K562 (cell line): ENCODE results near the gene LBH. TPM values are rescaled to one million over a fixed set of nuclear protein-coding genes. Genes with fewer than 3 reads are reported as not detected.

Source experiments
- GABPB1 ChIP-seq: sonication (generic); formaldehyde crosslinking; IDR thresholded peaks from 2 replicates; pipeline ENCODE4 v1.8.0; 2022; ENCODE audit warnings: mild to moderate bottlenecking, missing genetic modification reagents
- HNRNPLL ChIP-seq: fragments of 200-400 bp; formaldehyde crosslinking; IDR thresholded peaks from 2 replicates; pipeline ENCODE4 v1.6.1; 2017; ENCODE audit warnings: low read length, low read depth, mild to moderate bottlenecking; ENCODE audit not compliant: poor library complexity, severe bottlenecking
- MCM7 ChIP-seq, 2 experiments: fragments of 450-650 bp; IDR thresholded peaks; 2 replicates each; pipeline ENCODE4 v1.6.1; 2016 to 2018
- NONO ChIP-seq, 2 experiments: fragments of 200-400 bp in 1 of 2; fragments of 450-650 bp in 1 of 2; formaldehyde crosslinking in 1 of 2; IDR thresholded peaks; 2 replicates each; pipeline ENCODE4 v1.6.1; 2017; ENCODE audit warnings: low read depth in 2 of 2, mild to moderate bottlenecking in 2 of 2, moderate library complexity in 2 of 2, low read length in 1 of 2
- PCBP2 ChIP-seq: fragments of 200-400 bp; formaldehyde crosslinking; IDR thresholded peaks from 2 replicates; pipeline ENCODE4 v1.6.1; 2018; ENCODE audit warnings: low read length, low read depth, mild to moderate bottlenecking, moderate library complexity; ENCODE audit not compliant: poor library complexity, severe bottlenecking
- PURB ChIP-seq: sonication (generic); formaldehyde crosslinking; IDR thresholded peaks from 2 replicates; pipeline ENCODE4 v1.9.0; 2021; ENCODE audit warnings: low read depth, mild to moderate bottlenecking, missing genetic modification reagents
- RCOR1 ChIP-seq, 2 experiments: IDR thresholded peaks; 2 replicates each; pipeline ENCODE4 v1.6.1; 2012; ENCODE audit warnings: low read depth in 2 of 2, low read length in 2 of 2, borderline replicate concordance in 1 of 2, improper control_type of control experiment in 1 of 2
- SMAD4 ChIP-seq: fragments of 250-450 bp; sonication (Bioruptor Pico); conservative IDR thresholded peaks from 2 replicates; pipeline ENCODE4 v1.8.0; 2021; ENCODE audit warnings: inconsistent platforms, mild to moderate bottlenecking, moderate library complexity
- STAT5B ChIP-seq: fragments of 250-450 bp; sonication (Bioruptor Pico); IDR thresholded peaks from 2 replicates; pipeline ENCODE4 v1.8.0; 2021; ENCODE audit warnings: mild to moderate bottlenecking, inconsistent platforms
- TARDBP ChIP-seq: fragments of 450-650 bp; IDR thresholded peaks from 2 replicates; pipeline ENCODE4 v1.6.1; 2016
- ZNF175 ChIP-seq: fragments of 200-800 bp; sonication (Bioruptor generic); IDR thresholded peaks from 2 replicates; pipeline ENCODE4 v1.6.1; 2016; ENCODE audit warnings: low read depth, mild to moderate bottlenecking, missing genetic modification characterization, missing compliant biosample characterization
- ZNF445 ChIP-seq: fragments of 250-450 bp; sonication (Bioruptor Pico); IDR thresholded peaks from 2 replicates; pipeline ENCODE4 v1.4.0; 2020; ENCODE audit warnings: low read depth, mild to moderate bottlenecking, moderate library complexity
- polyA plus RNA-seq, 8 experiments: library from polyadenylated mRNA; depleted of rRNA in 4 of 8; stranded (reverse) in 5 of 8; unstranded in 3 of 8; fragments of >200 nt; fragmentation: Nextera tagmentation in 2 of 8; fragmentation: Illumina TruSeq in 1 of 8; extraction: Ambion mirVana in 2 of 8; extraction: Trizol in 1 of 8; gene quantifications; 2 replicates each; pipeline versions ENCODE4 v1.2.1 to v1.2.3, GENCODE V29; 2011 to 2014; ENCODE audit warnings: inconsistent platforms in 1 of 8, missing spikeins in 1 of 8
- total RNA-seq, 7 experiments: library from RNA; depleted of rRNA in 6 of 7; stranded (reverse); fragments of >200 nt in 6 of 7; fragmentation: Illumina TruSeq in 2 of 7; extraction: Trizol in 2 of 7; gene quantifications; 2 replicates each; pipeline versions ENCODE4 v1.2.1 to v1.2.3, GENCODE V29; 2011 to 2021; ENCODE audit warnings: low replicate concordance in 1 of 7
- TF ChIP-seq, protein P1 (sequence below): fragments of 250-450 bp; sonication (Bioruptor Pico); IDR thresholded peaks from 2 replicates; pipeline ENCODE4 v1.6.1; 2021; ENCODE audit warnings: mild to moderate bottlenecking
- TF ChIP-seq, protein P2 (sequence below): sonication (generic); formaldehyde crosslinking; IDR thresholded peaks from 2 replicates; pipeline ENCODE4 v1.8.0; 2022; ENCODE audit warnings: mild to moderate bottlenecking, missing genetic modification reagents
- TF ChIP-seq, protein P3 (sequence below): sonication (generic); formaldehyde crosslinking; IDR thresholded peaks from 2 replicates; pipeline ENCODE4 v1.8.1; 2023; ENCODE audit warnings: mild to moderate bottlenecking, missing genetic modification reagents
- TF ChIP-seq, protein P4 (sequence below): fragments of 250-450 bp; sonication (Bioruptor Pico); IDR thresholded peaks from 2 replicates; pipeline ENCODE4 v1.4.0; 2020; ENCODE audit warnings: mild to moderate bottlenecking, moderate library complexity
- TF ChIP-seq, protein P5 (sequence below): fragments of 250-450 bp; sonication (Bioruptor Pico); IDR thresholded peaks from 2 replicates; pipeline ENCODE4 v1.8.0; 2022; ENCODE audit warnings: inconsistent platforms, mild to moderate bottlenecking, moderate library complexity, borderline replicate concordance

The LBH gene
- total and polyA plus RNA-seq, 9 of the 15 experiments (the other 6 are each of a cell fraction or from before 2014, with no cell fraction given): 3.1 to 13.4 (median 7.4) TPM

DNA sequence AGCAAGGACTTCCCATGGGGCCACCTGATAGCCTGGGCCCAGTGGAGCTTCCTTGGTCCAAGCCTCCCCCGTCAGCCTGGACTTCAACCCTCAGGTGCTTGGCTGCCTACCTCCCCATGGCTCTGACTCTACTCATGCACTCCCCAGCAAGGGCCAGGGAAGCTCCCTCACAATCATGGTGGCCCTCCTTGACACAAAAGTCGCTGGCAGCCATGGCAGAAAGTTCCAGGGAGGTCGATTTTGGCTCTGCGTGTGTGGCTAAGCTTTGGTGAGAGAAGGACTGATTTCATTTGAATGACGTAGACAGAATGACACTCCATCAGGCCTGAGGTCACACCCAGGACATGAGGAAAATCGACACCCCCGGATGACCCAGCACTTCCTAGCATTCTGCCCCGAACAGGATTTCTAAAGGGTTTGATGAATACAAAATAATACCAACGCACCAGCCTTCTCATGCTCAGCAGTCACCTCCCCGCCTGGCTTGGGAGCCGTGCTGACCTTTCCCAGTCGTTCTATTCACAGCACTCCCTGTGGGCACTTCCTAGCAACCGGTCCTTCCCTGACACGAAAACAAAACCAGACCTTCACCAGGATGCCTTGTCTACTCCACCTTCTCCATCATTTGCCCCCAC lies 52.7 kb downstream of the LBH start (continued):
- no peak for TF ChIP-seq GABPB1 (CRISPR knock-in tag)
- no peak for TF ChIP-seq TARDBP
- no peak for TF ChIP-seq MCM7 (IDR thresholded peaks at IDR 0.05)
- no peak for TF ChIP-seq ZNF445 (CRISPR knock-in tag)
- TF ChIP-seq, protein P1, sequence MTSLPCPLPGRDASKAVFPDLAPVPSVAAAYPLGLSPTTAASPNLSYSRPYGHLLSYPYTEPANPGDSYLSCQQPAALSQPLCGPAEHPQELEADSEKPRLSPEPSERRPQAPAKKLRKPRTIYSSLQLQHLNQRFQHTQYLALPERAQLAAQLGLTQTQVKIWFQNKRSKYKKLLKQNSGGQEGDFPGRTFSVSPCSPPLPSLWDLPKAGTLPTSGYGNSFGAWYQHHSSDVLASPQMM (CRISPR knock-in tag): no peak
- TF ChIP-seq, protein P2, sequence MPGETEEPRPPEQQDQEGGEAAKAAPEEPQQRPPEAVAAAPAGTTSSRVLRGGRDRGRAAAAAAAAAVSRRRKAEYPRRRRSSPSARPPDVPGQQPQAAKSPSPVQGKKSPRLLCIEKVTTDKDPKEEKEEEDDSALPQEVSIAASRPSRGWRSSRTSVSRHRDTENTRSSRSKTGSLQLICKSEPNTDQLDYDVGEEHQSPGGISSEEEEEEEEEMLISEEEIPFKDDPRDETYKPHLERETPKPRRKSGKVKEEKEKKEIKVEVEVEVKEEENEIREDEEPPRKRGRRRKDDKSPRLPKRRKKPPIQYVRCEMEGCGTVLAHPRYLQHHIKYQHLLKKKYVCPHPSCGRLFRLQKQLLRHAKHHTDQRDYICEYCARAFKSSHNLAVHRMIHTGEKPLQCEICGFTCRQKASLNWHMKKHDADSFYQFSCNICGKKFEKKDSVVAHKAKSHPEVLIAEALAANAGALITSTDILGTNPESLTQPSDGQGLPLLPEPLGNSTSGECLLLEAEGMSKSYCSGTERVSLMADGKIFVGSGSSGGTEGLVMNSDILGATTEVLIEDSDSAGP: no peak
- TF ChIP-seq ZNF175 (CRISPR knock-in tag): no peak
- TF ChIP-seq, protein P3, sequence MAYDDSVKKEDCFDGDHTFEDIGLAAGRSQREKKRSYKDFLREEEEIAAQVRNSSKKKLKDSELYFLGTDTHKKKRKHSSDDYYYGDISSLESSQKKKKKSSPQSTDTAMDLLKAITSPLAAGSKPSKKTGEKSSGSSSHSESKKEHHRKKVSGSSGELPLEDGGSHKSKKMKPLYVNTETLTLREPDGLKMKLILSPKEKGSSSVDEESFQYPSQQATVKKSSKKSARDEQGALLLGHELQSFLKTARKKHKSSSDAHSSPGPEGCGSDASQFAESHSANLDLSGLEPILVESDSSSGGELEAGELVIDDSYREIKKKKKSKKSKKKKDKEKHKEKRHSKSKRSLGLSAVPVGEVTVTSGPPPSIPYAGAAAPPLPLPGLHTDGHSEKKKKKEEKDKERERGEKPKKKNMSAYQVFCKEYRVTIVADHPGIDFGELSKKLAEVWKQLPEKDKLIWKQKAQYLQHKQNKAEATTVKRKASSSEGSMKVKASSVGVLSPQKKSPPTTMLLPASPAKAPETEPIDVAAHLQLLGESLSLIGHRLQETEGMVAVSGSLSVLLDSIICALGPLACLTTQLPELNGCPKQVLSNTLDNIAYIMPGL (CRISPR knock-in tag): no peak
- TF ChIP-seq PURB (CRISPR knock-in tag): no peak
- no peak for TF ChIP-seq SMAD4 (CRISPR knock-in tag)
- TF ChIP-seq, protein P4, sequence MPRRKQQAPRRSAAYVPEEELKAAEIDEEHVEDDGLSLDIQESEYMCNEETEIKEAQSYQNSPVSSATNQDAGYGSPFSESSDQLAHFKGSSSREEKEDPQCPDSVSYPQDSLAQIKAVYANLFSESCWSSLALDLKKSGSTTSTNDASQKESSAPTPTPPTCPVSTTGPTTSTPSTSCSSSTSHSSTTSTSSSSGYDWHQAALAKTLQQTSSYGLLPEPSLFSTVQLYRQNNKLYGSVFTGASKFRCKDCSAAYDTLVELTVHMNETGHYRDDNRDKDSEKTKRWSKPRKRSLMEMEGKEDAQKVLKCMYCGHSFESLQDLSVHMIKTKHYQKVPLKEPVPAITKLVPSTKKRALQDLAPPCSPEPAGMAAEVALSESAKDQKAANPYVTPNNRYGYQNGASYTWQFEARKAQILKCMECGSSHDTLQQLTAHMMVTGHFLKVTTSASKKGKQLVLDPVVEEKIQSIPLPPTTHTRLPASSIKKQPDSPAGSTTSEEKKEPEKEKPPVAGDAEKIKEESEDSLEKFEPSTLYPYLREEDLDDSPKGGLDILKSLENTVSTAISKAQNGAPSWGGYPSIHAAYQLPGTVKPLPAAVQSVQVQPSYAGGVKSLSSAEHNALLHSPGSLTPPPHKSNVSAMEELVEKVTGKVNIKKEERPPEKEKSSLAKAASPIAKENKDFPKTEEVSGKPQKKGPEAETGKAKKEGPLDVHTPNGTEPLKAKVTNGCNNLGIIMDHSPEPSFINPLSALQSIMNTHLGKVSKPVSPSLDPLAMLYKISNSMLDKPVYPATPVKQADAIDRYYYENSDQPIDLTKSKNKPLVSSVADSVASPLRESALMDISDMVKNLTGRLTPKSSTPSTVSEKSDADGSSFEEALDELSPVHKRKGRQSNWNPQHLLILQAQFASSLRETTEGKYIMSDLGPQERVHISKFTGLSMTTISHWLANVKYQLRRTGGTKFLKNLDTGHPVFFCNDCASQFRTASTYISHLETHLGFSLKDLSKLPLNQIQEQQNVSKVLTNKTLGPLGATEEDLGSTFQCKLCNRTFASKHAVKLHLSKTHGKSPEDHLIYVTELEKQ: 0 out of 2 replicates have a peak, but pooled peaks have one; percentile 18
- TF ChIP-seq RCOR1 (IDR thresholded peaks at IDR 0.05; ENCODE audit: borderline replicate concordance in 1 of 2, low read depth in 2 of 2, low read length in 2 of 2): no peak; a peak in 1 of 4 replicates
- no peak for TF ChIP-seq NONO (IDR thresholded peaks at IDR 0.05; ENCODE audit: low read depth in 2 of 2, low read length in 1 of 2)
- peak; percentile 22 for TF ChIP-seq HNRNPLL
- TF ChIP-seq, protein P5, sequence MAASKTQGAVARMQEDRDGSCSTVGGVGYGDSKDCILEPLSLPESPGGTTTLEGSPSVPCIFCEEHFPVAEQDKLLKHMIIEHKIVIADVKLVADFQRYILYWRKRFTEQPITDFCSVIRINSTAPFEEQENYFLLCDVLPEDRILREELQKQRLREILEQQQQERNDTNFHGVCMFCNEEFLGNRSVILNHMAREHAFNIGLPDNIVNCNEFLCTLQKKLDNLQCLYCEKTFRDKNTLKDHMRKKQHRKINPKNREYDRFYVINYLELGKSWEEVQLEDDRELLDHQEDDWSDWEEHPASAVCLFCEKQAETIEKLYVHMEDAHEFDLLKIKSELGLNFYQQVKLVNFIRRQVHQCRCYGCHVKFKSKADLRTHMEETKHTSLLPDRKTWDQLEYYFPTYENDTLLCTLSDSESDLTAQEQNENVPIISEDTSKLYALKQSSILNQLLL (CRISPR knock-in tag): no peak
- no peak for TF ChIP-seq STAT5B (CRISPR knock-in tag)
- TF ChIP-seq PCBP2: no peak
